Bronchial epithelial cell (primary cell): ENCODE data around the gene TTF2. TPM values are rescaled to one million over a fixed set of nuclear protein-coding genes. Genes with fewer than 3 reads are reported as not detected.

Experiments used
- DNase-seq: peaks from one replicate; pipeline ENCODE4 v3.0.0-alpha.2; 2010; ENCODE audit warnings: low read depth
- FAIRE-seq: peaks from 2 replicates; lab custom pipeline; 2011; peaks lifted over from hg19 to GRCh38; lab: Jason Lieb, UNC
- H3K27me3 ChIP-seq: 2 replicates; pipeline ENCODE4 v1.5.1; 2011; ENCODE audit warnings: low read length; ENCODE audit not compliant: control insufficient read depth, insufficient read depth
- H3K36me3 ChIP-seq: 2 replicates; pipeline ENCODE4 v1.5.1; 2011; ENCODE audit warnings: low read length; ENCODE audit not compliant: control insufficient read depth, insufficient read depth
- H3K4me3 ChIP-seq: 2 replicates; pipeline ENCODE4 v1.5.1; 2011; ENCODE audit warnings: mild to moderate bottlenecking, low read depth, low read length, control low read depth
- total RNA-seq: library from RNA; depleted of rRNA; stranded (reverse); fragments of >200 nt; gene quantifications from 2 replicates; pipeline ENCODE4 v1.2.1, GENCODE V29; 2014
- TF ChIP-seq, protein P1 (sequence below): IDR thresholded peaks from 2 replicates; pipeline ENCODE4 v1.5.1; 2011; ENCODE audit warnings: mild to moderate bottlenecking, moderate library complexity, low read length, control low read depth, inconsistent platforms; ENCODE audit not compliant: insufficient read depth, severe bottlenecking

Gene TTF2
- total RNA-seq, 1 donor from 2014 or later: 10.8 TPM

DNA sequence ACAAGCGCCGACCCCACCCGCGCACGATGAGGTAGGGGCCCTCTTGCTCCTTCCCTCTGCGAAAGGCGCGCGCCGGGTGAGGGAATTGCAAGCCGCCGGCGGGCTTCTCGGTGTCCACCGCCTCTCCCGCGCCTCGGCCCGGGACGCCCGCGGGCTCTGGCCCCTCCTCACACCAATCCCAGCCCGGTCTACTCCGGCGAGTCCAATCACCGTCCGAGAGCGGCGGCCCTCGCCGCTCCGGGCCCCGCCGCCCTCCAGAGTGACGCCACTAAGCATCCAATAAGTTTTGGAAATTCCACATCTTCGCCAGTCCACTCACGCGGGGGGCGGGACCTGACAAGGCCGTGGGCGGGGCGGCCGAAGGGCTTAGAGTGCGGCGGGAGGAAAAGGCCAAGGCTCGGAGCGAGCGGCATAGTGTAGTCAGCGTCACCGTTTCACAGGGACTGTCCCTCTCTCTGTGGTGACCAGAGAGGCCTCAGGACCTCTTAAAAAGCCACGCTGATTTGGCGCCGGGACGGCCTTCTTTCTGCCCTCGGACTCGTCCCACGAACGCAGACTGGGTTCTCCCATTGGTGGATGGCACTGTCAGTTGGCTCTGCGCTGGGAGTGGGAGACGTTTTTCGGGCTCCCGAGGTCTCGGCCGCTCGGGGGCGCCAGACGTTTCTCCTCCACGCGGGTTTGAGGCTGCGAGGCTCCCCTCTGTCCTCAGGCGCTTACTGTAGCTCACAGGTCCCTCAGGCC, 61.6 kb downstream of the TTF2 start, which contains the start of gene TRIM45:
Gene TRIM45, minus strand, starts transcription at position 161 of the 741 bp plus-strand sequence. CDS start 548 bp downstream, outside the sequence.
- TF ChIP-seq, protein P1, sequence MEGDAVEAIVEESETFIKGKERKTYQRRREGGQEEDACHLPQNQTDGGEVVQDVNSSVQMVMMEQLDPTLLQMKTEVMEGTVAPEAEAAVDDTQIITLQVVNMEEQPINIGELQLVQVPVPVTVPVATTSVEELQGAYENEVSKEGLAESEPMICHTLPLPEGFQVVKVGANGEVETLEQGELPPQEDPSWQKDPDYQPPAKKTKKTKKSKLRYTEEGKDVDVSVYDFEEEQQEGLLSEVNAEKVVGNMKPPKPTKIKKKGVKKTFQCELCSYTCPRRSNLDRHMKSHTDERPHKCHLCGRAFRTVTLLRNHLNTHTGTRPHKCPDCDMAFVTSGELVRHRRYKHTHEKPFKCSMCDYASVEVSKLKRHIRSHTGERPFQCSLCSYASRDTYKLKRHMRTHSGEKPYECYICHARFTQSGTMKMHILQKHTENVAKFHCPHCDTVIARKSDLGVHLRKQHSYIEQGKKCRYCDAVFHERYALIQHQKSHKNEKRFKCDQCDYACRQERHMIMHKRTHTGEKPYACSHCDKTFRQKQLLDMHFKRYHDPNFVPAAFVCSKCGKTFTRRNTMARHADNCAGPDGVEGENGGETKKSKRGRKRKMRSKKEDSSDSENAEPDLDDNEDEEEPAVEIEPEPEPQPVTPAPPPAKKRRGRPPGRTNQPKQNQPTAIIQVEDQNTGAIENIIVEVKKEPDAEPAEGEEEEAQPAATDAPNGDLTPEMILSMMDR: peak; percentile 96
- Histone ChIP-seq H3K36me3 (no peaks in the 10 kb centered on the region), H3K4me3 (peak within 1 kb of the TSS; percentile 55), H3K27me3 (no peaks in the 10 kb centered on the region)
- FAIRE-seq (no peak), DNase-seq (peak; percentile 91)

DNA sequence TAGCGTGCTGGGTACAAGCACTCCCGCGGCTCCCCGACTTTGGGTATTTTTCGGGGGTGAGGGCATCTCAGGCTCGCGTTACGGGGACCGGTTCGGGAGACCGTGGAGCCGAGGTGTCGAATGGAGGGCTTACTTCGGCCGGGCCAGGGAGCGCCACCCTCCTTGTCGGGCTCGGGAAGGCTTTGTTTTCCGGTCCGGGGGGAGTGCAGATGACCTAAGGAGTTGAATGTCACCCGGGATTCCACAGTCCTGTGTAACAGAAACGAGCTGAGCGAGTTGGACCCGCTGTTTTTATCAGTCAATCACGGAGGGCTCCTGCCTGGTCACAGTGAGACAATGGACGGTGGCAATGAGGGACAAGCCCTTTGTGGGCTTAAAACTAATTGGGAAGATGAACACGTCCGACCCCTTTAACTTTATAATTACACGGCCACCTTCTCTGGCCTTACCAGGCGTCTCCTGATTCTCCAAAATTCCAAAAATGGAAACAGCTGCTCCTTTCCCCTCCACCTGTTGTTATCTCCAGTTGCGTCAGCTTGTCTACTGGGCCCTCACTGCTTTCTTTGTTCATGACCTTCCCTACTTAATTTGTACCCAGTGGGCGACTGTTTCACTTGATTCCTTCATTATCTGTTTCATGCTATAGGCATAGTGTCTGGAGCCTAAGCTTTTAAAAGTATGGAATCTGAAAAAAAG, 62.4 kb downstream of the TTF2 start:
- Histone ChIP-seq H3K36me3 (no peaks in the 10 kb centered on the region), H3K4me3 (peak overlapping the region; percentile 55), H3K27me3 (no peaks in the 10 kb centered on the region)
- DNase-seq: no peak
- TF ChIP-seq, protein P1: no peak
- FAIRE-seq: no peak

DNA sequence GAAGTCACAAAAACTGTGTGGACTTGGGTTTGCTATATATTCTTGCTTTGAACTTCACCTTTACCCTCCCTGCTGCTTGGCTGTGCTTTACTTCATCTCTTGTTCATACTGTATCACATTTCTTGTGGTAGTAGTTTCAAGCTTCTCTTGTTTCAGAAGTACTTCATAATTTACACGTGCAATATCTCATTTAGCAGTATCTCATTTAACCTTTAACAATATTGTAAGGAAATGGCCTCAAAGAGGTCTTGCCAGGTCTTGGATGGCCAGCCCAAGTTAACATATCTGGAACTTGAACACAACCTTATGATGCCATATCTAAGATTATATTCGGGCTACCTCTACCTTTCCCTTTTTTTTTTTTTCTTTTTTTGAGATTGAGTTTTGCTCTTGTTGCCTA, 63.1 kb downstream of the TTF2 start:
- TF ChIP-seq, protein P1: no peak
- Histone ChIP-seq H3K36me3 (no peaks in the 10 kb centered on the region), H3K27me3 (no peaks in the 10 kb centered on the region), H3K4me3 (no peak overlapping the region)
- DNase-seq (no peak), FAIRE-seq (no peak)

DNA sequence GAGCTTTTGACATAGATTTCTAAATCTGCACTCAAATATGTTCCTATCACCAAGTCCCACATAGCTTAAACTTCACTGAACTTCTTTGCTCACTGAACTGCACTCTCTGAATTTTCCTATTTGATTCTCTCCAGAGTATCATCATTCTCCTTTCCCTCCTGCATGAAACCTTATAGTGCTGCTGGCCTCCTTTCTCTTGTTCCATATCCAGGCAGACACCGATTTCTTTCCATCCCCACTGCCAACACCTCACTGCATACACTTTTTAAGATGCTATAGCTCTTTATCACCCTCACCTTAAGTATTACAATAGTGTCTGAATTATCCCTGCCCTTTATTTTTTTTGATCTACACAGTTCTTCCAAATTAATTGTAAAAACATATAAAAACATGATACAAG, 64.5 kb downstream of the TTF2 start:
- FAIRE-seq: no peak
- no peak overlapping the region for H3K4me3 ChIP-seq
- DNase-seq: no peak
- H3K27me3 ChIP-seq: no peaks in the 10 kb centered on the region
- no peaks in the 10 kb centered on the region for H3K36me3 ChIP-seq
- TF ChIP-seq, protein P1: no peak

DNA sequence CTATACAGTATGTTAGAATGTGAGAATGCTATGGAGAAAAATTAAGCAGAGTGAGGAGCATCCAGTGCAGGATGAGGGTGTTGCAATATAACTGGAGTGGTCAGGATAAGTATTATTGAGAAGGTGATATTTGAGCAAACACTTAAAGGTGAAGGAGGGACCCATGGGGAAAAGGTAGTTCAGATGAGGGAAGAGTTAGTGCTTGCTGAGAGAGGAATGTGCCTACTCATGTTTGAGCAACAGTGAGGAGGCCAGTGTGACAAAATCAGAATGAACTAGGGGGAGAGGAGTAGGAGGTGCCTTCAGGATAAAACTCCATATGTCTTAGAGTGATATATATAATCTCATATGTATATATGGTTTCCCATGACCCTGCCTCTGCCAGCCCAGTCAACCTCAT, 67.7 kb downstream of the TTF2 start:
- Histone ChIP-seq H3K4me3 (no peak overlapping the region), H3K36me3 (no peaks in the 10 kb centered on the region), H3K27me3 (no peaks in the 10 kb centered on the region)
- TF ChIP-seq, protein P1: no peak
- DNase-seq (peak; percentile 65), FAIRE-seq (no peak)
